Spinal cord (tissue), 10 donors: ENCODE data around the gene INO80D. TPM values are rescaled to one million over a fixed set of nuclear protein-coding genes. Genes with fewer than 3 reads are reported as not detected.
"Not testable (repeated sequence)": the region's sequence is repeated elsewhere in the genome, so short reads cannot be mapped to it uniquely, and the experiment has no call there.

ENCODE experiments used
- DNase-seq, 6 donors: peaks; one replicate each; pipeline versions ENCODE4 v3.0.0 to v3.0.0-alpha.2; 2013 to 2015; ENCODE audit warnings: low spot score in 6 of 6, low read depth in 4 of 6
- H3K27ac ChIP-seq: one replicate; pipeline ENCODE4 v1.5.1; 2013; ENCODE audit warnings: low read depth, low read length, control low read depth
- H3K27me3 ChIP-seq: one replicate; pipeline ENCODE4 v1.6.1; 2013; ENCODE audit warnings: low read length; ENCODE audit not compliant: control insufficient read depth, insufficient read depth
- H3K36me3 ChIP-seq: one replicate; pipeline ENCODE4 v1.6.1; 2013; ENCODE audit warnings: low read length; ENCODE audit not compliant: control insufficient read depth, insufficient read depth
- H3K4me1 ChIP-seq: one replicate; pipeline ENCODE4 v1.6.1; 2013; ENCODE audit warnings: low read length; ENCODE audit not compliant: control insufficient read depth, insufficient read depth
- H3K4me3 ChIP-seq: one replicate; pipeline ENCODE4 v1.5.1; 2013; ENCODE audit warnings: low read depth, low read length, control low read depth
- H3K9me3 ChIP-seq: one replicate; pipeline ENCODE4 v1.6.1; 2013; ENCODE audit warnings: low read length; ENCODE audit not compliant: control insufficient read depth, insufficient read depth
- WGBS: methylation state at CpG from one replicate; pipeline ENCODE4 v1.1.5; 2013; ENCODE audit warnings: missing lambda C conversion rate; ENCODE audit not compliant: insufficient coverage; 5-methylcytosine and 5-hydroxymethylcytosine counted together
- polyA plus RNA-seq, 2 donors: library from polyadenylated mRNA; unstranded; fragments of 120-200 nt; gene quantifications; one replicate each; pipeline ENCODE4 v1.2.1, GENCODE V29; 2013; ENCODE audit not compliant: insufficient read length in 2 of 2
- total RNA-seq, 2 donors: library from RNA; depleted of rRNA in 1 of 2; stranded (reverse); fragments of 120-200 nt in 1 of 2; fragments of >200 nt in 1 of 2; gene quantifications; one replicate each; pipeline versions ENCODE4 v1.2.3 to v1.2.4, GENCODE V29; 2013 to 2014
- donor health status: healthy.

INO80D gene
- total and polyA plus RNA-seq, 4 donors = 6.6 to 24.3 (median 10.2) TPM

- Histone ChIP-seq H3K4me1 (no peaks in the 10 kb centered on the region), H3K9me3 (no peaks in the 10 kb centered on the region), H3K27me3 (no peaks in the 10 kb centered on the region), H3K27ac (peak overlapping the region; percentile 96), H3K36me3 (no peaks in the 10 kb centered on the region), H3K4me3 (peak overlapping the region; percentile 78)
- peak in 2 of 6 donors; percentile 43 to 70 for DNase-seq
- WGBS = under 1% methylated on average over 65 of the region's 88 CpGs
These were observed 868 bp downstream of the INO80D start for GRCh38 chr2:206084870-206085741.

- Histone ChIP-seq H3K9me3 (no peaks in the 10 kb centered on the region), H3K36me3 (no peaks in the 10 kb centered on the region), H3K4me3 (peak overlapping the region; percentile 78), H3K27ac (peak overlapping the region; percentile 96), H3K27me3 (no peaks in the 10 kb centered on the region), H3K4me1 (no peaks in the 10 kb centered on the region)
- 0% methylated on average over 5 of the region's 10 CpGs for WGBS
- DNase-seq = peak in 4 of 6 donors; percentile 40 to 80 (median 58)
These were observed 1.5 kb downstream of the INO80D start for GRCh38 chr2:206084439-206084869.

- H3K36me3 ChIP-seq = no peaks in the 10 kb centered on the region
- peak overlapping the region; percentile 96 for H3K27ac ChIP-seq
- 5% methylated on average over 5 of the region's 14 CpGs for WGBS
- H3K27me3 ChIP-seq = no peaks in the 10 kb centered on the region
- no peaks in the 10 kb centered on the region for H3K9me3 ChIP-seq
- H3K4me3 ChIP-seq = peak overlapping the region; percentile 78
- peak in 2 of 6 donors; percentile 1 to 9 for DNase-seq
- H3K4me1 ChIP-seq = no peaks in the 10 kb centered on the region
These were observed 2.2 kb downstream of the INO80D start for GRCh38 chr2:206083602-206084438.

- H3K36me3 ChIP-seq = no peaks in the 10 kb centered on the region
- no peaks in the 10 kb centered on the region for H3K9me3 ChIP-seq
- H3K4me1 ChIP-seq = no peaks in the 10 kb centered on the region
- DNase-seq = no peak
- H3K27me3 ChIP-seq = no peaks in the 10 kb centered on the region
- H3K4me3 ChIP-seq = no peak overlapping the region
- no peak overlapping the region for H3K27ac ChIP-seq
- WGBS = no CpG with 5 or more reads among the region's 4 CpGs
These were observed 3.6 kb downstream of the INO80D start for GRCh38 chr2:206082298-206082843.

- no peak for DNase-seq
- Histone ChIP-seq H3K27ac (no peak overlapping the region), H3K9me3 (no peaks in the 10 kb centered on the region), H3K36me3 (no peaks in the 10 kb centered on the region), H3K27me3 (no peaks in the 10 kb centered on the region), H3K4me3 (no peak overlapping the region), H3K4me1 (no peaks in the 10 kb centered on the region)
- WGBS = no CpG with 5 or more reads among the region's 4 CpGs
These were observed 5.0 kb downstream of the INO80D start for GRCh38 chr2:206080927-206081326.

- Histone ChIP-seq H3K4me1 (no peaks in the 10 kb centered on the region), H3K27ac (no peak overlapping the region), H3K27me3 (no peaks in the 10 kb centered on the region), H3K36me3 (no peaks in the 10 kb centered on the region), H3K9me3 (no peaks in the 10 kb centered on the region), H3K4me3 (no peak overlapping the region)
- no peak for DNase-seq
- WGBS = 73% methylated on average over 9 of the region's 9 CpGs
These were observed 6.1 kb downstream of the INO80D start for GRCh38 chr2:206079699-206080465.

GRCh38 chr2:206077879-206078278 lies 8.1 kb downstream of the INO80D start:
- H3K27ac ChIP-seq = peak overlapping the region; percentile 80
- no CpG with 5 or more reads among the region's 5 CpGs for WGBS
- not testable (repeated sequence) for H3K4me1 ChIP-seq

GRCh38 chr2:206075113-206075512 lies 10.9 kb downstream of the INO80D start:
- H3K27ac ChIP-seq = no peak overlapping the region
- peaks cover 3% of the 10 kb centered on the region for H3K36me3 ChIP-seq
- DNase-seq = no peak
- WGBS = 100% methylated on average over 1 of the region's 1 CpG
- H3K27me3 ChIP-seq = no peaks in the 10 kb centered on the region
- H3K4me1 ChIP-seq = no peaks in the 10 kb centered on the region
- H3K9me3 ChIP-seq = no peaks in the 10 kb centered on the region
- no peak overlapping the region for H3K4me3 ChIP-seq

More at GRCh38 chr2:206077879-206078278, 8.1 kb downstream of the INO80D start:
- not testable (repeated sequence) for H3K9me3 ChIP-seq, H3K36me3 ChIP-seq, H3K27me3 ChIP-seq, H3K4me3 ChIP-seq
- peak in 1 of 6 donors; percentile 3 for DNase-seq

GRCh38 chr2:206071807-206072206 lies 14.2 kb downstream of the INO80D start:
- H3K4me1 ChIP-seq = no peaks in the 10 kb centered on the region
- 63% methylated on average over 1 of the region's 1 CpG for WGBS
- peaks cover 3% of the 10 kb centered on the region for H3K36me3 ChIP-seq
- no peak overlapping the region for H3K27ac ChIP-seq
- H3K9me3 ChIP-seq = no peaks in the 10 kb centered on the region
- no peaks in the 10 kb centered on the region for H3K27me3 ChIP-seq
- no peak for DNase-seq
- no peak overlapping the region for H3K4me3 ChIP-seq
